Astrocyte (in vitro differentiated cells and primary cell): Measurements from ENCODE around the gene ALPK3. TPM values are rescaled to one million over a fixed set of nuclear protein-coding genes. Genes with fewer than 3 reads are reported as not detected.

Experiments used
- DNase-seq: peaks from one replicate; pipeline ENCODE4 v3.0.0-alpha.2; 2010; ENCODE audit warnings: low read depth
- FAIRE-seq: peaks from 2 replicates; lab custom pipeline; 2011; peaks lifted over from hg19 to GRCh38; lab: Jason Lieb, UNC
- H2AFZ ChIP-seq: 2 replicates; pipeline ENCODE4 v1.6.0; 2012; ENCODE audit warnings: low read depth, low read length, inconsistent platforms
- H3K27ac ChIP-seq: 2 replicates; pipeline ENCODE4 v1.5.1; 2011; ENCODE audit warnings: low read depth, low read length, inconsistent platforms
- H3K27me3 ChIP-seq: 2 replicates; pipeline ENCODE4 v1.6.0; 2011; ENCODE audit warnings: low read length, inconsistent platforms; ENCODE audit not compliant: insufficient read depth
- H3K36me3 ChIP-seq: 2 replicates; pipeline ENCODE4 v1.5.1; 2011; ENCODE audit warnings: low read length, inconsistent platforms; ENCODE audit not compliant: insufficient read depth
- H3K4me1 ChIP-seq: 2 replicates; pipeline ENCODE4 v1.5.1; 2011; ENCODE audit warnings: low read length, inconsistent platforms; ENCODE audit not compliant: insufficient read depth
- H3K4me2 ChIP-seq: 2 replicates; pipeline ENCODE4 v1.6.0; 2012; ENCODE audit warnings: low read length, inconsistent platforms
- H3K4me3 ChIP-seq: 2 replicates; pipeline ENCODE4 v1.5.1; 2011; ENCODE audit warnings: low read depth, mild to moderate bottlenecking, low read length, inconsistent platforms; ENCODE audit not compliant: insufficient read depth
- H3K79me2 ChIP-seq: 2 replicates; pipeline ENCODE4 v1.6.0; 2012; ENCODE audit warnings: mild to moderate bottlenecking, low read length, inconsistent platforms; ENCODE audit not compliant: insufficient read depth
- H3K9ac ChIP-seq: 2 replicates; pipeline ENCODE4 v1.6.0; 2012; ENCODE audit warnings: mild to moderate bottlenecking, low read length, inconsistent platforms
- H3K9me3 ChIP-seq: 2 replicates; pipeline ENCODE4 v1.5.1; 2012; ENCODE audit warnings: low read depth, mild to moderate bottlenecking, low read length, inconsistent platforms; ENCODE audit not compliant: insufficient read depth
- H4K20me1 ChIP-seq: 2 replicates; pipeline ENCODE4 v1.6.0; 2012; ENCODE audit warnings: low read length, inconsistent platforms; ENCODE audit not compliant: insufficient read depth
- H3K27ac Mint-ChIP-seq: one replicate; pipeline ENCODE4 v1.8.0; 2021; ENCODE audit warnings: mild to moderate bottlenecking, mixed read lengths; ENCODE audit not compliant: unreplicated experiment
- H3K27me3 Mint-ChIP-seq: one replicate; pipeline ENCODE4 v1.8.0; 2021; ENCODE audit warnings: low read depth, mixed read lengths; ENCODE audit not compliant: unreplicated experiment
- H3K36me3 Mint-ChIP-seq: one replicate; pipeline ENCODE4 v1.8.0; 2021; ENCODE audit warnings: low read depth, mixed read lengths; ENCODE audit not compliant: unreplicated experiment
- H3K4me1 Mint-ChIP-seq: one replicate; pipeline ENCODE4 v1.8.0; 2021; ENCODE audit warnings: low read depth, mixed read lengths; ENCODE audit not compliant: unreplicated experiment
- H3K4me3 Mint-ChIP-seq: one replicate; pipeline ENCODE4 v1.8.0; 2021; ENCODE audit warnings: mild to moderate bottlenecking, moderate library complexity, mixed read lengths; ENCODE audit not compliant: unreplicated experiment
- H3K9me3 Mint-ChIP-seq: one replicate; pipeline ENCODE4 v1.8.0; 2021; ENCODE audit warnings: mild to moderate bottlenecking, mixed read lengths; ENCODE audit not compliant: unreplicated experiment
- CTCF ChIP-seq: IDR thresholded peaks from 2 replicates; pipeline ENCODE4 v1.5.1; 2011; ENCODE audit warnings: low read depth, mild to moderate bottlenecking, inconsistent platforms, low read length, moderate library complexity; ENCODE audit not compliant: insufficient read depth
- EZH2 ChIP-seq: IDR thresholded peaks from 2 replicates; pipeline ENCODE4 v1.6.1; 2012; ENCODE audit warnings: mild to moderate bottlenecking, low read length, inconsistent platforms; ENCODE audit not compliant: insufficient read depth
- total RNA-seq: library from RNA; stranded (reverse); gene quantifications from 2 replicates; pipeline ENCODE4 v1.2.1, GENCODE V29; 2021

The ALPK3 gene
- total RNA-seq, 1 donor from 2014 or later: 9.1 TPM

GRCh38 chr15:84834229-84834955 is 17.2 kb downstream of the ALPK3 start:
- Histone ChIP-seq H4K20me1 (peaks cover 4% of the 10 kb centered on the region), H3K36me3 (no peaks in the 10 kb centered on the region), H3K4me1 (no peaks in the 10 kb centered on the region), H3K9me3 (no peaks in the 10 kb centered on the region), H3K27me3 (peaks cover 3% of the 10 kb centered on the region), H3K27ac (no peak overlapping the region), H3K79me2 (no peaks in the 10 kb centered on the region), H2AFZ (no peak overlapping the region), H3K4me2 (no peak overlapping the region), H3K9ac (no peak overlapping the region), H3K4me3 (no peak overlapping the region)
- Mint-ChIP-seq H3K36me3 (peaks cover 15% of the 10 kb centered on the region), H3K9me3 (no peaks in the 10 kb centered on the region), H3K27me3 (peaks cover 25% of the 10 kb centered on the region), H3K4me3 (no peak overlapping the region), H3K27ac (no peak overlapping the region), H3K4me1 (peaks cover 4% of the 10 kb centered on the region)
- no peak for DNase-seq
- TF ChIP-seq CTCF: no peak
- TF ChIP-seq EZH2: no peak
- no peak for FAIRE-seq

- H3K79me2 ChIP-seq: no peaks in the 10 kb centered on the region
- H3K4me1 Mint-ChIP-seq: peaks cover 4% of the 10 kb centered on the region
- no peak overlapping the region for H2AFZ ChIP-seq
- no peaks in the 10 kb centered on the region for H3K9me3 Mint-ChIP-seq
- H3K36me3 ChIP-seq: no peaks in the 10 kb centered on the region
- no peak overlapping the region for H3K4me3 ChIP-seq
- H3K9ac ChIP-seq: no peak overlapping the region
- H3K36me3 Mint-ChIP-seq: peaks cover 15% of the 10 kb centered on the region
- no peaks in the 10 kb centered on the region for H3K9me3 ChIP-seq
- DNase-seq (no peak), FAIRE-seq (no peak)
- no peak overlapping the region for H3K4me3 Mint-ChIP-seq
- peaks cover 3% of the 10 kb centered on the region for H3K27me3 ChIP-seq
- H3K4me1 ChIP-seq: no peaks in the 10 kb centered on the region
- peaks cover 25% of the 10 kb centered on the region for H3K27me3 Mint-ChIP-seq
- H4K20me1 ChIP-seq: peaks cover 4% of the 10 kb centered on the region
- no peak overlapping the region for H3K27ac ChIP-seq
- no peak overlapping the region for H3K4me2 ChIP-seq
- H3K27ac Mint-ChIP-seq: no peak overlapping the region
- TF ChIP-seq CTCF (no peak), EZH2 (no peak)
Observed at GRCh38 chr15:84834969-84835368, 17.8 kb downstream of the ALPK3 start.
